Activated T-cell treated with anti-CD3 and anti-CD28 coated beads, Interleukin-2, amount 50 U/mL, for 1 hour (primary cell): ENCODE measurements around the gene ANO1.

Source experiments
- DNase-seq: peaks from one replicate; pipeline ENCODE4 v3.0.0-alpha.2; 2020

ANO1 gene

GRCh38 chr11:70054004-70054403 is 24.1 kb upstream of the ANO1 start:
- no peak for DNase-seq

- DNase-seq, result no peak
Observed at GRCh38 chr11:70055444-70055843, 22.7 kb upstream of the ANO1 start.

GRCh38 chr11:70057080-70057479 is 21.0 kb upstream of the ANO1 start:
- no peak for DNase-seq

GRCh38 chr11:70059971-70060370 is 18.1 kb upstream of the ANO1 start:
- DNase-seq, result no peak

GRCh38 chr11:70060611-70061293 is 17.4 kb upstream of the ANO1 start:
- DNase-seq, result no peak

DNA sequence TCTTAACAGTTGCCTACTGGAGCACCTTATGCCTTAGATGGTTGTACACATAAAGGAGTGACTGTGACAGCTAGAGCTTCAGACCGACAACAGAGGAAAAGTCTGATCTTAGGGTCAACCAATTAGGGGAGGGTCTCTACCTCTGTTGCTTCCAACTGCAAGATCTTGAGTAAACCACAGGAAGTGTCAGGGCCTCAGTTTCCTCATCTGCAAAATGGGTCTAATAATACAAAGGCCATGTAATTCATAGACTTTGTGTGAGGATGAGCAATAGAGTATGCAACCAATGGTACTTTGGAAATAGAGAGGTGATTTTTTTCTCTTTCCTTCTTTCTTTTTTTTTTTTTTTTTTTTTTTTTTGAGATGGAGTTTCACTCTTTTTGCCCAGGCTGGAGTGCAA is 16.4 kb upstream of the ANO1 start:
- no peak for DNase-seq

- no peak for DNase-seq
Observed at GRCh38 chr11:70063121-70063520, 15.0 kb upstream of the ANO1 start.

DNA sequence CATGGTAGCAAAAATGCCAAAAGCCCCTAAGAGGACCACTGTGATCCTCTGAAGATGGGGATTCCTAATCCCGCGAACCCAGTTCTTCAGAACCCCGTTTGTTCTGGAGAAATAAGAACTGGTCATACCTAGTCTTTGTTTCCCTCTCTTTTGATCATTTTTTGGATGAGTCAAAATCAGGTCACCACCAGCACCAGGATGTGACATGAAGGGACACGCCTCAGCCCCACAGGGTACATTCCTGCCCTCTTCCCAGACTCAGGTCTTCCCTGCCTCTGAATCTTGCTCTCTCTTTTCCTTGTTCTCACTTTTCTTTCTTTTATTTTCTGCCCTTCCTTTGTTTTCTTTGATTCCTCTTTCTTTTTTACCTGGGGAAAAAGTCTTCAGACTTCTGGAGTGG is 14.6 kb upstream of the ANO1 start:
- DNase-seq, result no peak

DNA sequence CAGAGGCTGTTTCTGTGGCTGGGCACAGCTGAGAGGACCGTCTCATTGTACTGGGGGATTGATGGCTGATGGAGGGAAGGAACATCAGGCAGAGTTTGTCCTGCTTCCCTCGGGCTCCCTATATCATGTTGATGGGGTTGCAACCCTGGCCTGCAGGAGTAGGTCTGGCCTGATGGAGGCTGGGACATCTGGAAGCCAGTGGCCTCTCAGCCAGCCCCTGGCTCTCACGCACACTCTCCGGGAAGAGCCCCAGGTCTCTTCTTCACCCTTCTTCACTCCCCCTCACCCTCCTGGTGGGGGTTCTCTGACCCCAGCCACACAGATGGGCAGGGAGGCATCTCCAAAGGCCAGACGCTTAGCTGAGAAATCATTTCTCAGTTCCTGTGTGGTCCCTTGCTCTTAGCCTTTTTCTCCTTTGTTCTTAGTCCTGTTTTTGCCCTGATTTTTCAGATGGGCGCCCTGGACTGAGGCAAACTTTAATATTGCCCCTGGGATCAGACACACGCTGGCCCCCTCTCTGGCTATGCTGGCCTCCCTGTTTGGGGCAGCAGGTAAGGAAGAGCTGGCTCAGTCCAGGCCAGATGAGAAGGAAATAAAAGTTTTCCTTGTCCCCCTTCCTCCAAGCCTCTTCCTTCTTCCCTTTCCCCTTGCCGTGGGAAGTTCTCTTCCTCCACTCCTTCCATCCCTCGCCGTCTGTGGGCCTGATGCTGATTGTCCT is 13.9 kb upstream of the ANO1 start:
- no peak for DNase-seq

DNA sequence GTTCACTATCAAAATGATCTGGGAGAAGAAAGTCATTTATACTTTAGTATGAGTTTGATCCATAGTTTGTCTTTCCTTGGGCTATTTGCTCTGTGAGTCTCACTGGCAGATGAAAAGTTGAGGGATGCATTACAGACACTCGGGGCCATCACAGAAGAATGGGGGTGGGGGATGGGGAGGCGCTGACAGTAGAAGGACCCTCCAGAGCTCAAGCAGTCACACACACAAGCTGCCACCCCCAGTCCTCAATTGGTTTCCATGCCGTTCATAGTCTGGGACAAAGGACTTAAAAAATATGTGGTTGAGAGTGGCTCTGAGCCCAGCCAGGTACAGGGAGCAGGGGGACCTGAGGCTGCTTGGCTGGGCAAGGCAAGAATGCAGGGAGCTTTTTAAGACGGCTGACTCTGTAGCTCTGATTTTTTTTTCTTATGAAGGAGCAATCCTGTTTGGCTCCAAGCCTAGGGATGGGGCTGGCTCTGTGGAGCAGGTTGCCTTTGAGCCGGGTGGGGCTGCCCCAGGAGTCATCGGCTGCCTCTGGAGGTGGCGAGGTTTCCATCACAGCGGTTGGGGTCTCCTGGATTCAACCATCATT is 13.3 kb upstream of the ANO1 start:
- DNase-seq, result no peak

DNA sequence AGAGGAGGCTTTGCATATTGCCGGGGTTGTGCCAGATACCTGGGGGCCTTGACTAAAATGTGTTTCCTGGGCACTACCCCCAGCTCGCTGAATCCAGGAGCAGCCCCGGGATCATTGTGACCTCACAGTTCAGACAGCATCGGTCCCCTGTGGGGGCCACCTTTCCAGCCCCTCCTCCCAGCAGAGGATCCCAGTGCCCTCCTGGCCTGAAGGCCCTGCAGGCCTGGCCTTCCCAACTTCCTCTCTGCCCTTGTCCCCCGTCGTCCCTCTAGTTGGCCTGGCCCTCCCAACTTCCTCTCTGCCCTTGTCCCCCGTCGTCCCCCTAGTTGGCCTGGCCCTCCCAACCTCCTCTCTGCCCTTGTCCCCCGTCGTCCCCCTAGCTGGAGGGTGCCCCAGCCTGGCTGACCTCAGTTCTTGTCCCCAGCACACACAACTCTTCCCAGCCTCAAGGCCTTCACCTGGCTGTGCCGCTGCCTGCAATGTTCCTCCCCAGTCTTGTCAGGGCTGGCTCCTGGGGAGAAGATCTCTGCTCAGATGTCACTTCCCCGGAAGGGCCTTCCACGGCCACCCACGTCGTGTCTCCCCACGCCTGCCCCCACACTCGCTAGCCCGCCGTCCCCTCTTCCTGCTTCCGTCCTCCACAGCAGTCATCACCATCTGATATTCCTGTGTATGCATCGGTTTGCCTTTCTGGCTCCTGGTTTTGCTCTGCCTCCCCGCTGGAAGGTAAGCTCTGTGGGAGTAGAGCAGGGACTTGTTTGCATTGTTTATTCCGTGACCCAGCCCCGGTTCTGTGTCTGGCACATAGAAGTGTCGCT is 12.6 kb upstream of the ANO1 start:
- DNase-seq, result no peak

- DNase-seq, result no peak
Observed at GRCh38 chr11:70066136-70066520, 12.0 kb upstream of the ANO1 start.

DNA sequence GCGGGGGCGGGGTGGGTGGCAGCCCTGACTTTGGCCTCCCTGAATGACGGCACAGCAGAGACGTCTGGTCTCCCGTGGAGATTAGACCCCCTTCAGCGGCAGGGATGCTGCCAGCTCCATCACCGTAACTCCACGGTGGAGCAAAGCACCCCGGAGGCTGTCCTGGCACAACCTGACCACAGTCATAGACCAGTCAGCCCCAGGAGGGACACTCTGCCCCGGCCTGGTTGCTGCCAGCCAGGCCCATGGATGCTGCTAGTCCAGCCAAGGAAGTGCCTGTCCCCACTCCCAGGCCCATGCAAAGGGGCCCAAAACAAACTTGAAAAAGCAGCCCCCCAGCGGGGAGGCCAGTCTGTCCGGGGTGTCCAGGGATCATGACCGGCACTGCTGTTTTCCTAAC is 11.5 kb upstream of the ANO1 start:
- no peak for DNase-seq

DNA sequence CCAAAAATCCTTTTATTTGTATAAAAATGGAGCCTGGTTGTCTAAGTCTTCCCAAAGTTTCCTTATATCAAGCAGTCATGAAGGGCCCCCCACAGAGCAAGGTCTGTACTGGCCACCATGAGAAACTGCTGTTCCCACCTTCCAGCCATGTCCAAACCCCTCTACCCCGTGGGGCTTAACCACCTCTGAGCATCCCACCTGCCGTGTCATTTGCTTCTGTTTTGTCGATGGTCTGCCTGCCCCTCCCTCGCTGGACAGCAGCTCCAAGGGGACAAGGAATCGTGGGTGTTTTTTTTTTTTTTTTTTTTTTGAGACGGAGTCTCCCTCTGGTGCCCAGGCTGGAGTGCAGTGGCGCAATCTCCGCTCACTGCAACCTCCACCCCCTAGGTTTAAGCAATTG is 11.1 kb upstream of the ANO1 start:
- no peak for DNase-seq

DNA sequence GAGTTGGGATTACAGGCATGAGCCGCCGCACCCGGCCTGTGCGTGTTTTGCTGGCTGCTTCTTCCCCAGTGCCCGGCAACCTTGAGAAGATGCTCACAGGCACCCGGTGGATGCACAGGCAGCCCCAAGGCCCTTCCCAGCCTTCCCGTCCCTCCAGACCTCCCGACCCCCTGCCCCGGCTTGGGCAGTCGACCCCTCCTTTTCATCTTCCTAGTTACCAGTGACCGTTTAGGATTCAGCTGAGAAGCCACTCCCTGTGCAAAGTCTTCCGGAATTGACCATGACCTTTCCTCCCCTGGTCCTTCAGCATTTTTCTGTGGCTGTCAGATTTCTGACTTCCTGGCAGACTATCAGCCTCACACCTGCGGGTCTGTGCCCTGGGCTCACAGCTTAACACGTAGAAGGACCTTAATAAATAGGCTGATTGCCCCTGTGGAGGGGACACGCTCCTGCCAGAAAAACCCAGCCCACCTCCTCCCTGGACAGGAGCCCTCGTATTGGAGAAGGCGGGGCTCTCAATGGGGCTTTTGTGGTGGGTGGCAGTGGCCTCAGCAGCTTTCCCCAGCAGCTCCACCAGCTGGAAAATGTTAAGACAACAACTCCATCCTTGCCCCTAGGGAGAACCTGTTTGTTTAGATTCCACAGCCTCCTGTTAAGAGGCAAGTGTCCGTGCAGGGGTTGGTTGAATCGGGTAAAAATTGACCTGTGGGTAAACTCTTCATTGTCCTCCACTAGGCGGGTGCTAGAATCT is 10.4 kb upstream of the ANO1 start:
- DNase-seq, result no peak

DNA sequence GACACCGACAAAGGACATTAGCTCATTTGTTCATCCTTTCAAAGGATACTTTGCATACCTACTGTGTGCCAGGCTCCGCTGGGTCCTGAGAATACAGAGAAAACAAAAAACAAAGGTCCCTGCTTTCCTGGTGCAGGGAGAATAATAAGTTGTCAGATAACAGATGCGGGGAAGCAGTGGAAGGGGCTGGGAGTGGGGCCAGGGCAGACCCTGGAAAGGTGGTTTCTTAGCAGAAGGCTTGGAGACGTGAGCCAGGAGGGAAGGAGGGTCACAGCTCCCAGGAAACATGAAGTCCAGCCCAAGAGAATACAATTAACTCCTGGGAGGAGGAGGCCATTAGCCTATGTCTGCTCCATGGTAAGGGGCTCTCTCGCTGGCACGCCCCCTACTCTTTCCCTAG is 9.8 kb upstream of the ANO1 start:
- DNase-seq, result no peak

- DNase-seq, result no peak
Observed at GRCh38 chr11:70068950-70069349, 9.2 kb upstream of the ANO1 start.

- DNase-seq, result no peak
Observed at GRCh38 chr11:70070706-70071105, 7.4 kb upstream of the ANO1 start.

GRCh38 chr11:70071996-70072395 is 6.1 kb upstream of the ANO1 start:
- no peak for DNase-seq

DNA sequence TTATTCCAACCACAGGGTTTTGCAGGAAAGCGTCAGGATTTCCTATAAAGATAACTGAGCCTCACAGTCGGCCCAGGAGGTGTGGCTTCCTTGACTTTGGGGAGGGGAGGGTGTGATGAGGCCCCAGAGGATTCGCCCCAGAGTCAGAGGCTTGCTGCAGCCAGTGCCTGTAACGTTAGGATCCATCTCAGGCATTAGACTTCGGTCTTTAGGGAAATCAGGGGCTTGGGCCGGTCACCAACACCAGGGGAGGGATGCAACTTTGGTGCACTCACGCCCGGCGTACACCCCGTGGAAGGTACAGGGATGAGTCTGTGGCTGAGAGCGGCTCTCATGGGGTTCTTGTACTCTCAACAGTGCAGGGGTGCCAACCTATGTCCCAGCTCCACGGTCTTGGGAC is 5.7 kb upstream of the ANO1 start:
- DNase-seq, result no peak

GRCh38 chr11:70072861-70073755 is 5.0 kb upstream of the ANO1 start:
- DNase-seq, result no peak

GRCh38 chr11:70073871-70074371 is 4.2 kb upstream of the ANO1 start:
- no peak for DNase-seq
